IMR-90 (cell line): ENCODE data around the gene NTRK3. TPM values are rescaled to one million over a fixed set of nuclear protein-coding genes. Genes with fewer than 3 reads are reported as not detected.

Experiments used
- ATAC-seq: fragments of 200-7000 bp; cut with Tn5 transposase; 2 replicates; pipeline ENCODE4 v1.9.1; 2020; ENCODE audit warnings: low read depth, mild to moderate bottlenecking, moderate library complexity
- BruUV-seq: library from RNA; stranded (reverse); fragments of 400-500 nt; replicated peaks from 2 replicates; lab custom pipeline; 2021; lab: Mats Ljungman, UMichigan
- CTCF ChIA-PET: fragments of 300-600 bp; formaldehyde crosslinking; extraction: SDS; loops from one replicate; lab custom pipeline; 2021; ENCODE audit warnings: antibody characterized with exemption; lab: Yijun Ruan, JAX
- POLR2A ChIA-PET: fragments of 300-600 bp; sonication (Branson Sonifier 250); formaldehyde crosslinking; loops from one replicate; lab custom pipeline; 2022; ENCODE audit warnings: antibody characterized with exemption; ENCODE audit not compliant: unreplicated experiment; lab: Charles Lee
- DNase-seq: peaks from one replicate; pipeline ENCODE4 v3.0.0; 2013
- H2AFZ ChIP-seq: replicated peaks from 2 replicates; pipeline ENCODE3; 2013; ENCODE audit warnings: low read length, mild to moderate bottlenecking; ENCODE audit not compliant: poor library complexity
- H2AK5ac ChIP-seq: 2 replicates; pipeline ENCODE4 v1.6.1; 2013; ENCODE audit warnings: low read depth, low read length, inconsistent platforms
- H2AK9ac ChIP-seq: replicated peaks from 2 replicates; pipeline ENCODE3; 2013; ENCODE audit warnings: mild to moderate bottlenecking, low read depth, low read length, moderate library complexity; ENCODE audit not compliant: poor library complexity
- H2BK120ac ChIP-seq: 2 replicates; pipeline ENCODE4 v1.6.1; 2013; ENCODE audit warnings: low read depth, low read length, inconsistent platforms
- H2BK15ac ChIP-seq: 3 replicates; pipeline ENCODE4 v1.6.1; 2013; ENCODE audit warnings: low read depth, low read length, inconsistent platforms
- H2BK20ac ChIP-seq: 2 replicates; pipeline ENCODE4 v1.6.1; 2013; ENCODE audit warnings: low read depth, mild to moderate bottlenecking, inconsistent platforms, low read length, moderate library complexity
- H2BK5ac ChIP-seq: 2 replicates; pipeline ENCODE4 v1.6.1; 2013; ENCODE audit warnings: mild to moderate bottlenecking, low read depth, low read length, inconsistent platforms; ENCODE audit not compliant: poor library complexity, severe bottlenecking
- H3K14ac ChIP-seq: replicated peaks from 2 replicates; pipeline ENCODE4 v1.6.1; 2013; ENCODE audit warnings: low read depth, low read length, inconsistent platforms
- H3K18ac ChIP-seq: 2 replicates; pipeline ENCODE4 v1.6.1; 2013; ENCODE audit warnings: low read depth, low read length, control low read depth
- H3K23ac ChIP-seq: 2 replicates; pipeline ENCODE4 v1.6.1; 2013; ENCODE audit warnings: low read depth, low read length, inconsistent platforms
- H3K27ac ChIP-seq: 2 replicates; pipeline ENCODE4 v1.5.1; 2013; ENCODE audit warnings: mild to moderate bottlenecking, control low read depth, low read length; ENCODE audit not compliant: insufficient read depth
- H3K27me3 ChIP-seq: 2 replicates; pipeline ENCODE4 v1.6.1; 2013; ENCODE audit warnings: low read length; ENCODE audit not compliant: control insufficient read depth, insufficient read depth
- H3K36me3 ChIP-seq: 2 replicates; pipeline ENCODE4 v1.6.1; 2013; ENCODE audit warnings: low read length, mixed read lengths; ENCODE audit not compliant: control insufficient read depth, insufficient read depth
- H3K4ac ChIP-seq: 2 replicates; pipeline ENCODE4 v1.6.1; 2013; ENCODE audit warnings: low read depth, low read length, inconsistent platforms
- H3K4me1 ChIP-seq: 2 replicates; pipeline ENCODE4 v1.6.1; 2013; ENCODE audit warnings: low read length, mixed read lengths; ENCODE audit not compliant: control insufficient read depth, insufficient read depth
- H3K4me2 ChIP-seq: 2 replicates; pipeline ENCODE4 v1.6.1; 2013; ENCODE audit warnings: low read depth, mild to moderate bottlenecking, control low read depth, low read length, moderate library complexity
- H3K4me3 ChIP-seq: 2 replicates; pipeline ENCODE4 v1.5.1; 2013; ENCODE audit warnings: low read depth, mild to moderate bottlenecking, control low read depth, low read length, moderate library complexity; ENCODE audit not compliant: insufficient read depth
- H3K56ac ChIP-seq: 2 replicates; pipeline ENCODE4 v1.6.1; 2013; ENCODE audit warnings: low read length, inconsistent platforms; ENCODE audit not compliant: insufficient read depth; ENCODE audit errors: extremely low read depth
- H3K79me1 ChIP-seq, 2 experiments: 2 replicates each; pipeline ENCODE4 v1.6.1; 2013; ENCODE audit warnings: low read length in 2 of 2, inconsistent platforms in 1 of 2, low read depth in 1 of 2
- H3K9ac ChIP-seq: 2 replicates; pipeline ENCODE4 v1.6.1; 2013; ENCODE audit warnings: low read depth, low read length, control low read depth
- H3K9me1 ChIP-seq: 2 replicates; pipeline ENCODE4 v1.6.1; 2013; ENCODE audit warnings: low read length, inconsistent platforms; ENCODE audit not compliant: insufficient read depth
- H3K9me3 ChIP-seq: 2 replicates; pipeline ENCODE4 v1.6.1; 2013; ENCODE audit warnings: low read length; ENCODE audit not compliant: control insufficient read depth, insufficient read depth
- H4K20me1 ChIP-seq: 2 replicates; pipeline ENCODE4 v1.6.1; 2013; ENCODE audit warnings: low read length, inconsistent platforms; ENCODE audit not compliant: insufficient read depth
- H4K5ac ChIP-seq: 2 replicates; pipeline ENCODE4 v1.6.1; 2013; ENCODE audit warnings: mild to moderate bottlenecking, low read depth, low read length, control low read depth
- H4K8ac ChIP-seq, 2 experiments: 2 replicates each; pipeline ENCODE4 v1.6.1; 2013; ENCODE audit warnings: low read depth in 2 of 2, low read length in 2 of 2, control low read depth in 1 of 2, inconsistent platforms in 1 of 2
- H4K91ac ChIP-seq: 2 replicates; pipeline ENCODE4 v1.6.1; 2013; ENCODE audit warnings: low read depth, low read length, inconsistent platforms; ENCODE audit not compliant: insufficient read depth
- BHLHE40 ChIP-seq: fragments of 150-350 bp; IDR thresholded peaks from 2 replicates; pipeline ENCODE4 v1.6.1; 2016; ENCODE audit warnings: mild to moderate bottlenecking, low read depth, low read length
- CEBPB ChIP-seq: IDR thresholded peaks from 2 replicates; pipeline ENCODE4 v1.6.1; 2012; ENCODE audit warnings: low read depth, low read length, improper control_type of control experiment
- FOS ChIP-seq: fragments of 150-350 bp; IDR thresholded peaks from 2 replicates; pipeline ENCODE4 v1.6.1; 2016; ENCODE audit warnings: low read depth, low read length
- NFE2L2 ChIP-seq: fragments of 150-350 bp; IDR thresholded peaks from 2 replicates; pipeline ENCODE4 v1.6.1; 2016; ENCODE audit warnings: low read depth, mild to moderate bottlenecking, low read length
- RFX5 ChIP-seq: IDR thresholded peaks from 2 replicates; pipeline ENCODE4 v1.8.0; 2012; ENCODE audit warnings: low read depth, mild to moderate bottlenecking, low read length, moderate library complexity
- SMC3 ChIP-seq: fragments of 150-350 bp; IDR thresholded peaks from 2 replicates; pipeline ENCODE4 v1.6.1; 2016; ENCODE audit warnings: low read depth, mild to moderate bottlenecking, antibody characterized with exemption, low read length, moderate library complexity
- WGBS, 2 experiments: methylation state at CpG; one replicate each; pipeline versions ENCODE4 v1.1.5 to v1.1.7; 2013; ENCODE audit warnings: missing lambda C conversion rate in 2 of 2; ENCODE audit not compliant: insufficient read length in 1 of 2; ENCODE audit errors: extremely low coverage in 2 of 2; 5-methylcytosine and 5-hydroxymethylcytosine counted together
- dilution Hi-C: fragments of 300-500 bp; cut with HindIII; formaldehyde crosslinking; loops from one replicate; pipeline ENCODE4 v1.14.3; 2018; ENCODE audit warnings: low sequenced_read_pairs; ENCODE audit not compliant: unreplicated experiment
- in situ Hi-C: fragments of 300-500 bp; cut with MboI; formaldehyde crosslinking; loops from 3 replicates; pipeline ENCODE4 v1.14.3; 2019; ENCODE audit warnings: low sequenced_read_pairs, inconsistent platforms, mixed read lengths
- intact Hi-C: fragments of 100-400 bp; cut with micrococcal nuclease; formaldehyde crosslinking; loops from 2 replicates; pipeline ENCODE4 v1.10.0; 2022
- polyA plus RNA-seq, 3 experiments: library from polyadenylated mRNA; depleted of rRNA; stranded (reverse); fragments of >200 nt; gene quantifications; 2 replicates each; pipeline ENCODE4 v1.2.3, GENCODE V29; 2012; ENCODE audit warnings: low replicate concordance in 1 of 3
- total RNA-seq: library from RNA; depleted of rRNA; stranded (reverse); fragments of >200 nt; gene quantifications from 2 replicates; pipeline ENCODE4 v1.2.3, GENCODE V29; 2012
- TF ChIP-seq, protein P1 (sequence below): conservative IDR thresholded peaks from 2 replicates; pipeline ENCODE4 v1.5.1; 2012; ENCODE audit warnings: mild to moderate bottlenecking, low read depth, low read length, improper control_type of control experiment
- TF ChIP-seq, protein P2 (sequence below): fragments of 150-350 bp; IDR thresholded peaks from 2 replicates; pipeline ENCODE4 v1.6.1; 2017; ENCODE audit warnings: mild to moderate bottlenecking, antibody characterized with exemption, low read length, low read depth
- TF ChIP-seq, protein P3 (sequence below): fragments of 150-350 bp; IDR thresholded peaks from 2 replicates; pipeline ENCODE4 v1.6.1; 2016; ENCODE audit warnings: low read depth, mild to moderate bottlenecking, low read length, moderate library complexity, borderline replicate concordance

Gene NTRK3
- total and polyA plus RNA-seq, 2 of the 4 experiments (the other 2 are of a cell fraction): under 0.01 to 0.15 TPM

DNA sequence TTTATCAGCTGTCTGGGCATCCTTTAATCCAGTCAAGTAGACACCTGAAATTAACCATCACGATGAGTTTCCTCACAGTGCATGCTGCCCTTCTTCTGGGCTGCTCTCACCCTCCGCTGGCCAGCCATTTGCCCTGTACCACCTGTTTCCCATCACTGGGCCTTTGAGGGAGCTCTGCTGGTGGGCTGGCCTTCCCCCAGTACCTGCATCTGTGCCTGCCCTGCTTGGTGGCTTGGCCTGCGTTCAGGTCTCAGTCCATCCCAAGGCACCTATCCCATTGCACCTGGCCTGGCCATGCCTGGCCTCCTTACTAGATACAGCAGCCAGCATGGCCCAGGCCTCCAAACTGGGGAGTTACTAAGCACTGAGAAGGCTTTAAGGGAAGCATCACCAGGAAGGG lies 413.2 kb downstream of the NTRK3 start:
- no peak for DNase-seq
- dilution Hi-C loops: no loop called here
- intact Hi-C loops: no loop called here

More for the DNA sequence above, 413.2 kb downstream of the NTRK3 start:
- Histone ChIP-seq H3K56ac (no peak overlapping the region), H3K9me3 (no peaks in the 10 kb centered on the region), H2AK9ac (no peak overlapping the region), H3K9me1 (no peaks in the 10 kb centered on the region), H3K4me3 (no peak overlapping the region), H4K5ac (no peak overlapping the region), H3K14ac (no peak overlapping the region), H3K27ac (no peak overlapping the region), H4K8ac (no peak overlapping the region), H3K4me1 (no peaks in the 10 kb centered on the region), H2AFZ (no peak overlapping the region), H2AK5ac (no peak overlapping the region), H3K23ac (no peak overlapping the region), H3K18ac (no peak overlapping the region), H2BK5ac (no peak overlapping the region), H2BK120ac (no peak overlapping the region), H2BK20ac (no peak overlapping the region), H3K79me1 (no peaks in the 10 kb centered on the region), H2BK15ac (no peak overlapping the region), H4K91ac (no peak overlapping the region), H3K4me2 (no peak overlapping the region), H4K20me1 (no peaks in the 10 kb centered on the region), H3K9ac (no peak overlapping the region), H3K36me3 (no peaks in the 10 kb centered on the region), H3K27me3 (no peaks in the 10 kb centered on the region; the same call in 1 of the 2 replicates), H3K4ac (no peak overlapping the region)
- ChIA-PET CTCF (no interaction called here), POLR2A (no interaction called here)
- in situ Hi-C loops: no loop called here
- BruUV-seq: no TSS peak
- TF ChIP-seq SMC3 (no peak), CEBPB (no peak), NFE2L2 (no peak), BHLHE40 (no peak), FOS (no peak), RFX5 (no peak)
- TF ChIP-seq, protein P1, sequence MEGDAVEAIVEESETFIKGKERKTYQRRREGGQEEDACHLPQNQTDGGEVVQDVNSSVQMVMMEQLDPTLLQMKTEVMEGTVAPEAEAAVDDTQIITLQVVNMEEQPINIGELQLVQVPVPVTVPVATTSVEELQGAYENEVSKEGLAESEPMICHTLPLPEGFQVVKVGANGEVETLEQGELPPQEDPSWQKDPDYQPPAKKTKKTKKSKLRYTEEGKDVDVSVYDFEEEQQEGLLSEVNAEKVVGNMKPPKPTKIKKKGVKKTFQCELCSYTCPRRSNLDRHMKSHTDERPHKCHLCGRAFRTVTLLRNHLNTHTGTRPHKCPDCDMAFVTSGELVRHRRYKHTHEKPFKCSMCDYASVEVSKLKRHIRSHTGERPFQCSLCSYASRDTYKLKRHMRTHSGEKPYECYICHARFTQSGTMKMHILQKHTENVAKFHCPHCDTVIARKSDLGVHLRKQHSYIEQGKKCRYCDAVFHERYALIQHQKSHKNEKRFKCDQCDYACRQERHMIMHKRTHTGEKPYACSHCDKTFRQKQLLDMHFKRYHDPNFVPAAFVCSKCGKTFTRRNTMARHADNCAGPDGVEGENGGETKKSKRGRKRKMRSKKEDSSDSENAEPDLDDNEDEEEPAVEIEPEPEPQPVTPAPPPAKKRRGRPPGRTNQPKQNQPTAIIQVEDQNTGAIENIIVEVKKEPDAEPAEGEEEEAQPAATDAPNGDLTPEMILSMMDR: no peak
- TF ChIP-seq, protein P2, sequence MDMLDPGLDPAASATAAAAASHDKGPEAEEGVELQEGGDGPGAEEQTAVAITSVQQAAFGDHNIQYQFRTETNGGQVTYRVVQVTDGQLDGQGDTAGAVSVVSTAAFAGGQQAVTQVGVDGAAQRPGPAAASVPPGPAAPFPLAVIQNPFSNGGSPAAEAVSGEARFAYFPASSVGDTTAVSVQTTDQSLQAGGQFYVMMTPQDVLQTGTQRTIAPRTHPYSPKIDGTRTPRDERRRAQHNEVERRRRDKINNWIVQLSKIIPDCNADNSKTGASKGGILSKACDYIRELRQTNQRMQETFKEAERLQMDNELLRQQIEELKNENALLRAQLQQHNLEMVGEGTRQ: no peak
- TF ChIP-seq, protein P3, sequence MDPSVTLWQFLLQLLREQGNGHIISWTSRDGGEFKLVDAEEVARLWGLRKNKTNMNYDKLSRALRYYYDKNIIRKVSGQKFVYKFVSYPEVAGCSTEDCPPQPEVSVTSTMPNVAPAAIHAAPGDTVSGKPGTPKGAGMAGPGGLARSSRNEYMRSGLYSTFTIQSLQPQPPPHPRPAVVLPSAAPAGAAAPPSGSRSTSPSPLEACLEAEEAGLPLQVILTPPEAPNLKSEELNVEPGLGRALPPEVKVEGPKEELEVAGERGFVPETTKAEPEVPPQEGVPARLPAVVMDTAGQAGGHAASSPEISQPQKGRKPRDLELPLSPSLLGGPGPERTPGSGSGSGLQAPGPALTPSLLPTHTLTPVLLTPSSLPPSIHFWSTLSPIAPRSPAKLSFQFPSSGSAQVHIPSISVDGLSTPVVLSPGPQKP: no peak
- no peak for ATAC-seq
- WGBS, 2 experiments: 76% methylated on average over 3 of the region's 3 CpGs; no CpG with 5 or more reads in 1 of the 2 experiments
